ENCODE measurements around the gene SPRY2.
A peak's percentile ranks its signal among the peaks of the same experiment; 100 is the strongest.
"Not testable (repeated sequence)": the region's sequence is repeated elsewhere in the genome, so short reads cannot be mapped to it uniquely, and the experiment has no call there.

SPRY2 gene

GRCh38 chr13:80355496-80356094, 14.7 kb upstream of the SPRY2 start:
- not testable (repeated sequence) for DNase-seq (ENCODE audit: low read depth in 2 of 2)

GRCh38 chr13:80348750-80349149, 7.8 kb upstream of the SPRY2 start:
- no peak for DNase-seq (ENCODE audit: low read depth in 2 of 2)

GRCh38 chr13:80348314-80348713, 7.4 kb upstream of the SPRY2 start:
- no peak for DNase-seq (ENCODE audit: low read depth in 2 of 2)

GRCh38 chr13:80345771-80346510, 5.0 kb upstream of the SPRY2 start:
- DNase-seq (ENCODE audit: low read depth in 2 of 2): no peak

GRCh38 chr13:80344032-80344431, 3.1 kb upstream of the SPRY2 start:
- not testable (repeated sequence) for DNase-seq (ENCODE audit: low read depth in 2 of 2)

- peak; percentile 38 to 46 for DNase-seq (ENCODE audit: low read depth in 2 of 2)
Measured at GRCh38 chr13:80342471-80343371, 1.8 kb upstream of the SPRY2 start.

- DNase-seq (ENCODE audit: low read depth in 2 of 2): no peak
Measured at GRCh38 chr13:80341756-80342370, 937 bp upstream of the SPRY2 start.

- no peak for DNase-seq (ENCODE audit: low read depth in 2 of 2)
Measured at GRCh38 chr13:80340651-80341100, 250 bp downstream of the SPRY2 start.

GRCh38 chr13:80339912-80340650, 845 bp downstream of the SPRY2 start:
- no peak for DNase-seq (ENCODE audit: low read depth in 2 of 2)

- DNase-seq (ENCODE audit: low read depth in 2 of 2): no peak
Measured at GRCh38 chr13:80339563-80339911, 1.4 kb downstream of the SPRY2 start.

- DNase-seq (ENCODE audit: low read depth in 2 of 2): no peak
Measured at GRCh38 chr13:80338781-80339562, 2.0 kb downstream of the SPRY2 start.

- DNase-seq (ENCODE audit: low read depth in 2 of 2): no peak
Measured at GRCh38 chr13:80337288-80338081, 3.4 kb downstream of the SPRY2 start.

GRCh38 chr13:80336776-80337287, 4.1 kb downstream of the SPRY2 start:
- DNase-seq (ENCODE audit: low read depth in 2 of 2): no peak

GRCh38 chr13:80336370-80336769, 4.6 kb downstream of the SPRY2 start:
- DNase-seq (ENCODE audit: low read depth in 2 of 2): no peak

- no peak for DNase-seq (ENCODE audit: low read depth in 2 of 2)
Measured at GRCh38 chr13:80334597-80335260, 6.2 kb downstream of the SPRY2 start.

- no peak for DNase-seq (ENCODE audit: low read depth in 2 of 2)
Measured at GRCh38 chr13:80331984-80332383, 8.9 kb downstream of the SPRY2 start.

GRCh38 chr13:80329250-80329649, 11.7 kb downstream of the SPRY2 start:
- DNase-seq (ENCODE audit: low read depth in 2 of 2): no peak

GRCh38 chr13:80319004-80319403, 21.9 kb downstream of the SPRY2 start:
- no peak for DNase-seq (ENCODE audit: low read depth in 2 of 2)

All from activated CD4-positive, alpha-beta T cell treated with anti-CD3 and anti-CD28 coated beads for 24 hours (primary cell).